GM12878 (cell line): Measurements from ENCODE around the gene PLD4.
"Not testable (repeated sequence)": the region's sequence is repeated elsewhere in the genome, so short reads cannot be mapped to it uniquely, and the experiment has no call there.

ENCODE experiments used
- RAD21 ChIP-seq: IDR thresholded peaks from 2 replicates; pipeline ENCODE4 v1.6.1; 2011; ENCODE audit warnings: mild to moderate bottlenecking, low read depth, low read length, moderate library complexity; ENCODE audit not compliant: insufficient read depth
- SMC3 ChIP-seq: IDR thresholded peaks from 2 replicates; pipeline ENCODE4 v1.6.1; 2011; ENCODE audit warnings: low read length, improper control_type of control experiment, borderline replicate concordance

DNA sequence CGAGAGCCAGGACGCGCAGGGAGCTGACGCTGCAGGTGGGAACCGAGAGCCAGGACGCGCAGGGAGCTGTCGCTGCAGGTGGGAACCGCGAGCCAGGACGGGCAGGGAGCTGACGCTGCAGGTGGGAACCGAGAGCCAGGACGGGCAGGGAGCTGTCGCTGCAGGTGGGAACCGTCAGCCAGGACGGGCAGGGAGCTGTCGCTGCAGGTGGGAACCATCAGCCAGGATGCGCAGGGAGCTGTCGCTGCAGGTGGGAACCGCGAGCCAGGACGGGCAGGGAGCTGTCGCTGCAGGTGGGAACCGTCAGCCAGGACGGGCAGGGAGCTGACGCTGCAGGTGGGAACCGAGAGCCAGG is 19.1 kb upstream of the PLD4 start:
- TF ChIP-seq RAD21, SMC3: not testable (repeated sequence)
